ENCODE results near the gene BEST2. TPM values are rescaled to one million over a fixed set of nuclear protein-coding genes. Genes with fewer than 3 reads are reported as not detected.
"Not testable (repeated sequence)": the region's sequence is repeated elsewhere in the genome, so short reads cannot be mapped to it uniquely, and the experiment has no call there.

The BEST2 gene
- total RNA-seq, 2 donors from 2014 or later, result not detected

DNA sequence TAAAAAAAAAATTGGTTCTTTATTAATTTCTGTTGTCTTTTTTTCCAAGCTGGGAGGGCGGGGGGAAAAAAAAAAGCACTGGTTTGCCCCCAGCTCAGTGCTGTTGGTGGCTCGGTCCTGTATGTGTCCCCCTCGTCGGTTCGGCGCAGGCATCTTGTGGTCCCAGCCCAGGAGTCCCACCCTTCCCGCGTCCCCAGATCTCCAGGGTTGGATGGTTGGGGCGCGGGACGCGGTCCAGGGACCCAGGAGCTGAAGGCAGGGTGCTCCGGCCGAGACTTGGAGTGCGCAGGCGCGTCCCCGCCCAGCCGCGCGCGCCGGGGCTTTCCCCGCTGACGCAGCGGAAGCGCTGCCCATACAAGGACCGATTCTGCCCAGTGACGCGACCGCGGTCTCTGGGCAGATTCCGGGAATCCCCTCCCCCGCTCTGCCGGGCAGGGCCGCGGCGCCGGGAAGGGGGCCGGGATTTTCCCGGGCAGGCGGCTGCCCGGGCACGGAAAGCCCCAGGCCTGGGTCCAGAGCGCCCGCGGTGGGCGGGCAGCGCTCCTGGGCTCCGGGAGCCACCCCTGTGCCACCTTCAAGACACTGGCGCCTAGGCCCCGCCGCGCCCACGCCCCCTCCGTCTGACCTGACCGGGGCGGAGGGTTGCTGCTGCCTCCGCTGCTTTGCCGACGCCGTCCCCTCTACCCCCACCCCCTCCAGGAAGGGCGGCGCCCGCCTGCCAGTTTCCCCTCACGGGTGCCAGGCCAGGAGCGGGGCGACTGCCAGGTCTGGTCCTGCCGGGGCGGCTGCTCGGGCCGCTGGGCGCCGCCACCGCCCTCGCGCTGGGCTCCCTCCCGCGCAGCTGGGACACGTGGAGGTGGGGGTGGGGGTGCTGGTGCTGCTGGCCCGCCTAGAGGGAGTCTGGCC lies 42.0 kb downstream of the BEST2 start:
- DNase-seq (peak; percentile 94), ATAC-seq (peak; percentile 39 to 43)
- intact Hi-C loops (cut with DNase I), result loop anchor here in 1 of 2 donors (2.0 kb wide), 1 partner anchor 17 kb away; no protein-coding TSS in a partner anchor

DNA sequence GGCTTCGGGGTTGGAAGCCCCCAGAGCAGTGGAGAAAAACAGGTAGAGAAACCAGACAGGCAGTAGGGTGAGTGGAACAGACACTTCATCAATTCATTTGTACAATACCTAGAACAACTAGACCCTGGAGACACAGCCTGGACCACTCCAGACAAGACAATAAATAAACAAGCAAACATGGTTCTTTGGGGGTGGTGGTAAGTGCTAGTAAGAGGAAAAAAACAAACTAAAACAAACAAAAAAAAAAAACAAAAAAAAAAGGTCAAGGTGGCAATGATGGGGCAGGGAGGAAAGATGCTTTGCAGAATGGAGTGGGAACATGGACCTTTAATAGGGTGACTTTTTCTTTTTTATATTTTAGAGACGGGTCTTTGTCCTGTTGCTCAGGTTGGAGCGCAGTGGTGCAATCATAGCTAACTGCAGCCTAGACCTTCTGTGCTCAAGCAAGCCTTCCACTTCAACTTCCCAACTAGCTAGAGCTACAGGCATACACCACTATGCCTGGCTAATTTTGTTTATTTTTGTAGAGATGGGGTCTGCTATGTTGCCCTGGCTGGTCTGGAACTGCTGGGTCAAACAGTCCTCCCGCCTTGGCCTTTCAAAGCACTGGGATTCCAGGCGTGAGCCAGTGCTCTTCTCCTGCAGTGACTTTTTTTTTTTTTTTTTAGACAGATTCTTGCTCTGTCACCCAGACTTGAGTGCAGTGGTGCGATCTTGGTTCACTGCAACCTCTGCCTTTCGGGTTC lies 42.8 kb downstream of the BEST2 start:
- ATAC-seq, result no peak
- DNase-seq, result no peak
- intact Hi-C loops (cut with DNase I), result no loop called here

DNA sequence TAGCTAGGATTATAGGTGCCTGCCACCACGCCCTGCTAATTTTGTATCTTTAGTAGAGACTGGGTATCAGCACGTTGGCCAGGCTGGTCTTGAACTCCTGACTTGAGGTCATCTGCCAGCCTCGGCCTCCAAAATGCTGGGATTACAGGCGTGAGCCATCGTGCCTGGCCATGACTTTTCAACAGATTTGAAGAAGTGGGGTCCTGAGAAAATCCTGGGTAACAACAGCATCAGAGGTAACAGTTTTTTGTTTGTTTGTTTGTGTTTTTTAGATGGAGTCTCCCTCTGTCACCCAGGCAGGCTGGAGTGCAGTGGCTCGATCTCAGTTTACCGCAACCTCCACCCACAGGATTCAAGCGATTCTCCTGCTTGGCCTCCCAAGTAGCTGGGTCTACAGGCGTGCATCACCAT lies 43.4 kb downstream of the BEST2 start:
- intact Hi-C loops (cut with DNase I), result no loop called here
- ATAC-seq (no peak), DNase-seq (no peak)

DNA sequence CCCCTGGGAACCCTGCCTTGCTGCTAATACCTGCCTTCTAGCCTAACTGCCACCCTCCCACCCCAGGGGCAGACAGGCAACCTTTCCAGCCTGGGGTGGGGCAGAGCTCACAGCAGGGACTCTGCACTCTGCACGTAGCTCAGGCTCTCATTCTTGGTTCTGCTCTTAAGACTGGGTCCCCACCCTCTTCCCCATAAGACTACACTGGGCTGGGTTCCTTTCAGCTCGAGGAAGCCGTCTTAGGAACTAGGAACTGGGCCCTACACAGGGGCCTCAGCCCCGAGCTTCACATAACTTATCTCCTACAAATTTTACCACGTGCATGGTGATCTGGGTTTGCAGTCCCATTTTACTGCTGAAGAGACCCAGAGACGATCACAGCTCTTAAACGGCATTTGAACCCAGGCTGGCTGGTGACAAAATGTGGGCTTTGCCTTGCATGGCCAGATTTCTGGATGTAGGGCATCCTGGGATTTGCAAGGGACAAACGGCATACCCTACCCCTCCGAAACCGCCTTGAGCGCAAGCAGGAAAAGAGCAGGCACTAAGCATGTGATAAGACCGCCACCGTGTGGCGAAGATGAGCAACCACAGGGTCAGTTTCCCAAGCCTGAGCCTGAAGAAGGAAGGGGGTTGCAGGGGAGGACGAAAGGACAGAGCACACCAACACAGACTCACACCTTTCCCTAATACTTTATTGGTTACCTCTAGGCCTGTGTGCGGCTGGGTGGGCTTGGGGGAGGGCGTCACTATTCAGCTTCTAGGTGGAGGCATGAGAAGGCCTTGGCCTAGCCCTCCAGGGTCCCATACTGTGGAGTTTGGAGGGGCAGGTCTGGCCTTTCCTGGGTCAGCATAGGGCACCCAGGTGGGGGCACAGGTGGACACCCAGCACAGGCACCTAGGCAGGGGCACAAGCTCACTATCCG lies 44.8 kb downstream of the BEST2 start:
- ATAC-seq (peak in 1 of 2 donors; percentile 4), DNase-seq (peak; percentile 83)
- intact Hi-C loops (cut with DNase I), result loop anchor here in 1 of 2 donors (1.0 kb wide), 1 partner anchor 19 kb away; no protein-coding TSS in a partner anchor

DNA sequence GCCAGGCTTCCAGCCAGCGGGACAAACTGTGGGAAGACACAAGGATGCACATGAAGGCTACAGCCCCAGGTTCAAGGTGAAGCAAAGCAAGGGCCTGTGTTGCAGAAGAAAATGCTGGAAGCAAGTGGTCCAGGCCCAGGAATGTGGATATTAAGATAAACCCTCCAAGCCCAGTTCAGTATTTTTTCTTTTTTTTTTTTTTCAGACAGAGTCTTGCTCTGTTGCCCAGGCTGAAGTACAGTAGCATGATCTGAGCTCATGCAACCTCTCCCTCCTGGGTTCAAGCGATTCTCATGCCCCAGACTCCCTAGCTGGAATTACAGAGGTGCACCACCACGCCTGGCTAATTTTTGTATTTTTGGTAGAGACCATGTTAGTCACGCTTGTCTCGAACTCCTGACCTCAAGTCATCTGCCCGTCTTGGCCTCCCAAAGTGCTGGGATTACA lies 45.6 kb downstream of the BEST2 start:
- DNase-seq, result no peak
- intact Hi-C loops (cut with DNase I), result no loop called here
- no peak for ATAC-seq

DNA sequence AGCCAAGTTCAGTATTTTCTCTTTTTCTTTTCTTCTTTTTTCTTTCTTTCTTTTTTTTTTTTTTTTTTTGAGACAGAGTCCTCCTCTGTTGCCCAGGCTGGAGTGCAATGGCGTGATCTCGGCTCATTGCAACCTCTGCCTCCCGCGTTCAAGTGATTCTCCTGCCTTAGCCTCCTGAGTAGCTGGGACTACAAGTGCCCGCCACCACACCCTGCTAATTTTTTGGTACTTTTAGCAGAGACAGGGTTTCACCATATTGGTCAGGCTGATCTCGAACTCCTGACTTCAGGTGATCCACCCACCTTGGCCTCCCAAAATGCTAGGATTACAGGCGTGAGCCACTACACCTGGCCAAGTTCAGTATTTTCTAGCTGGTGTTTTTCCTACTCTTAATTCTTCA lies 46.0 kb downstream of the BEST2 start:
- DNase-seq; intact Hi-C loops (cut with DNase I): not testable (repeated sequence)

DNA sequence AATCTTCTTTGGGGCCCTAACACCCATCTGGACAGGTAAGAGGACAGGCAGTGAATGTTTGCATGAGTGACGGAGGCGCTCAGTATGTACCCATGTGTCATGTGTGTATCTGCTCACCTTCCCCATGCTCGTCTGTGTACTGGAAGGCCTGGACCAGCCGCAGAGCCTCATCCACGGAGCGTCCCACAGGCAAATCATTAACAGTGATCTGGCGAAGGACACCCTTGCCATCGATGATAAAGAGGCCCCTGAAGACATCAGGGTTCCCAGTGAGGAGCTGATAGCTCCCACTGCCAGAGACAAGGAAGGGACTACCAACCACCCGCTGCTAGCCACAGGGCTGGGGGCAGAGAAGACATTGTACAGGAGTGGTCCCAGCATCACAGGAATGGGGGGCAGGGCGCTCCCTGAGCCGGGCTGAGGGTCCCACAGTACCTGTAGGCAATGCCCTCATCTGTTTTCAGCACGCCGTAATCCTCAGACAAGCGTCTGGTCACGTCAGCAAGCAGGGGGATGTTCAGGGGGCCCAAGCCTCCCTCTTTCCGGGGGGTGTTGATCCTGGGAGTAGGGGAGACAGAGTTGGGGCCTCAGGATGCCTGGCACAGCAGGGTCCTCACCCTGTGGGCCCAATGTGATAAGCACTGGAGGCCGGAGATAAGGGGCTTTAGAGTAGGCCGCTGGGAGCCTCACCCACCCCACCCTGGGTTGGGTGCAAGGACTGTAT lies 48.3 kb downstream of the BEST2 start:
- ATAC-seq (no peak), DNase-seq (no peak)
- intact Hi-C loops (cut with DNase I), result loop anchor here (5.0 kb wide), 1 partner anchor 33 kb away; no protein-coding TSS in a partner anchor

More for the DNA sequence above, 46.0 kb downstream of the BEST2 start:
- not testable (repeated sequence) for ATAC-seq

DNA sequence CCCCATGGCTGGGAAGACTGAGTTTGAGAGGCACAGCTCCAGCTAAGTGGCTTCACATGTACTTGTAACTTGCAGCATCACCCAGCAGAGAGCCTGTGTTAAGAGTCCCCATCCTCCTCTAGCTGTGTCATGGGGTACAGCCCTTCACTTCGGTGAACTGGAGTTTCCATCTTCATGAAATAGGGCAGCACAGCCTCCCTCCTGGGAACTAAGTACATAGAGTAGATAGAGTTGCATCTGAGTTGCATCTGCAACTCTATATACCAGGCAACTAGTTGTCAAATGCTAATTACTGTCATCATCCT lies 48.8 kb downstream of the BEST2 start:
- intact Hi-C loops (cut with DNase I), result loop anchor here (5.0 kb wide), 1 partner anchor 33 kb away; no protein-coding TSS in a partner anchor
- DNase-seq (no peak), ATAC-seq (no peak)

DNA sequence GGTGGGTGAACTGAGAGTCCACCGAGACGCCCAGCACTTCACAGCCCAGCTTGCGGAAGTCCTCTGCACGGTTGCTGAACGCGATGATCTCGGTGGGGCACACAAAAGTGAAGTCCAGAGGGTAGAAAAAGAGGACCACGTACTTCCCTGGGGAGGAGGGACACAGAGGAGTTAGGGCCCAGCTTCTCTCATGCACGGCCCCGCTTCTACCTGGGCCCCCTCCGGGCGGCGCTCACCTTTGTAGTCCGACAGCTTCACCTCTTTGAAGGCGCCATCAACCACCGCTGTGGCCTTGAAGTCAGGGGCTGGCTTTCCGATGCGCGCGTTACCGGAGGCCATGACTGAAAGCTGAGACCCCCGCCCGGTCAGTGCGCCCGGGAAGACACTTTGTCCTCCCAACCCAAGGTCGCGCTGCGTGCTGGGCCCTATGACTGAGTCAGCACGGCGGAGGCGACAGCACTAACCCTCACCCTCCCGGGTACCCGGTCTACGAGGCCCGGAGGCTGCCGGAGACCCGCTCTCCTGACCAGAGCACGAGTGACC lies 49.4 kb downstream of the BEST2 start:
- ATAC-seq (peak; percentile 25 to 43), DNase-seq (peak; percentile 46)
- intact Hi-C loops (cut with DNase I), result loop anchor here (5.0 kb wide), 1 partner anchor 34 kb away; no protein-coding TSS in a partner anchor

DNA sequence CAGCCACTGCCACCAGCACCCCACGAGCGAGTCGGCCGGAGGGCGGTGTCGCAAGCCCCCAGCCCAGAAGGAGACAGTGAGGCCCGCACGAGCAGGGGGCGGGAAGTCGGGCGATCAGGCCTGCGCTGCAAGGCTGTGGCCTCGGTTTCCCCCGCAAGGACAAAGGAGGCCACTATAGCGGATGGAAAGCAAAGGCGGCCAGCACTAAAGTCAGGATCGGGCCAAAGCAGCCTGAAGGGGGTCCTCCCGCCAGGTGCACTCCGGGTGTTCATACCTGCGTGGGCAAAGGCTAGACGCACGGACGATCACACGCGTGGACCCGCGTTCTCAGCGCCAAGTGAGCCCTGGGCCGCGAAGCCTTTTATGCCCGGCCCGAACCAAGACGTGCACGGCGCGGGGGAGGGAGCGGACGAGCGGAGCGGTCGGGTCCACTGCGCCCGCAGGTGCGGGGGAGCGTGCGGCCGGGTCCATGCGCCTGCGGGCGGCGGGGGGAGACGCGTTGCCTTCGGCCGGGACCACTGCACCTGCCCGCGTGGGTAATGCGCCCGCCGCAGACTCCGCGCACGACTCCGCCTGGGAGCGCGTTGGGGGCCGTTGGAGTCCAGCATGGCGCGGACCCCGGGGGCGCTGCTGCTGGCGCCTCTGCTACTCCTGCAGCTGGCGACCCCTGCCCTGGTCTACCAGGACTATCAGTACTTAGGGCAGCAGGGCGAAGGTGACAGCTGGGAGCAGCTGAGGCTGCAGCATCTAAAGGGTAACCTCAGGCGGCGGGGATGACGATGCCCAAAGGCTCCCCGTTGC lies 50.1 kb downstream of the BEST2 start, which contains the start of the genes PRDX2 and THSD8:
TSS of gene PRDX2 (minus strand) at position 335 of the 801 bp plus-strand sequence. CDS start 539 bp downstream, outside the sequence.
TSS of gene THSD8 (plus strand) at position 604 of the 801 bp plus-strand sequence. CDS start at position 607, 3 bp downstream.
- intact Hi-C loops (cut with DNase I), result loop anchor here (5.0 kb wide), 1 partner anchor 34 kb away; no protein-coding TSS in a partner anchor
- ATAC-seq (peak; percentile 90), DNase-seq (peak; percentile 88)

DNA sequence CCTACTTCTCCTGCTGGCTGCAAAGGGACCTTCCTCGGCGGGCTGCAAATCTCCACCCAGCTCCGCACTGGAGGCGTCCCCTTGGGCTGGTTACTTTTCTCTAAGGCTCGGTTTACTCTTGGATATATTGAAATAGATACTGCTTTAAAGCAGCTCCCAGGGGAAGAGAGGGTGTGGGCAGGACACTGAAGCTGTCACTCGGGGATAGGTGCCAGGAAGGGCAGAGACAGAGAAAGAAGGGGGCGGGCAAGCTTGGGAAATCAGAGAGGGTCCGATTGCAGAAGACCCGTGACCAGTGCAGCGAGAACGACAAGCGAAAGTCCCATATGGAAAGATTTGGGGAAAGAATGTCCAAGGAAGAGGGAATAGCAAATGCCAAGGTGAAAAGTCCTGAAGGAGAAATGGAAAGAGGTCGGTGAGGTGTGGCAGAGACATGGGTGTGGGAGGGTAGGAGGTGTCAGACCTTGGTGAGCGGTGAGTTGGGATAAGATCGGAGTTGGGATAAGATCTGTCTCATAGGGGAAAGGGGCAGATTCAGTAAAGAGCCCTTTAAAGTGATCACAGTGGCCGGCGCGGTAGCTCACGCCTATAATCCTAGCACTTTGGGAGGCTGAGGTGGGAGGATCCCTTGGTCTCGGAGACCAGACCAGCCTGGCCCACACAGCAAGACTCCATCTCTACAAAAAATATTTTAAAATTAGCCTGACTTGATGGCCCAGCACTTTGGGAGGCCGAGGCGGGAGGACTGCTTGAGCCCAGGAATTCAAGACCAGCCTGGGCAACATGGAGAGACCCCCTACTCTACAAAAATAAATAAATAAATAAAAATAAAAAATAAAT lies 50.9 kb downstream of the BEST2 start:
- ATAC-seq (peak; percentile 0 to 13), DNase-seq (peak; percentile 33)
- intact Hi-C loops (cut with DNase I), result loop anchor here (5.0 kb wide), 1 partner anchor 35 kb away; no protein-coding TSS in a partner anchor

DNA sequence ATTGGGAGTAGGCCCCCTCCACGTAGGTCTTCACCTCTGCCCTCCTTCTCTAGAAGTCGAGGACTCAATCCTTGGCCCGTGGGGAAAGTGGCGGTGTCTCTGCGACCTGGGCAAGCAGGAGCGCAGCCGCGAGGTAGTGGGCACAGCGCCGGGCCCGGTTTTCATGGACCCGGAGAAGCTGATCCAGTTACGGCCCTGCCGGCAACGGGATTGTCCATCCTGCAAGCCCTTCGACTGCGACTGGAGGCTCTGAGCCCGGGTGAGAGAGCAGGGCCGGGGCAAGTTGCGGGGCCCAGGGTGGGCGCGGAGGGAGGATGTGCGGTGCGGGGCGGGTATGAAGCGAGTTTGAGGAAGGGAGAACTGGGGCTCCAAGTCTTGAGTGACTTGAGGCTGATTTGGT lies 52.5 kb downstream of the BEST2 start:
- peak; percentile 23 for DNase-seq
- no peak for ATAC-seq
- intact Hi-C loops (cut with DNase I), result loop anchor here (5.0 kb wide), 1 partner anchor 37 kb away; no protein-coding TSS in a partner anchor

DNA sequence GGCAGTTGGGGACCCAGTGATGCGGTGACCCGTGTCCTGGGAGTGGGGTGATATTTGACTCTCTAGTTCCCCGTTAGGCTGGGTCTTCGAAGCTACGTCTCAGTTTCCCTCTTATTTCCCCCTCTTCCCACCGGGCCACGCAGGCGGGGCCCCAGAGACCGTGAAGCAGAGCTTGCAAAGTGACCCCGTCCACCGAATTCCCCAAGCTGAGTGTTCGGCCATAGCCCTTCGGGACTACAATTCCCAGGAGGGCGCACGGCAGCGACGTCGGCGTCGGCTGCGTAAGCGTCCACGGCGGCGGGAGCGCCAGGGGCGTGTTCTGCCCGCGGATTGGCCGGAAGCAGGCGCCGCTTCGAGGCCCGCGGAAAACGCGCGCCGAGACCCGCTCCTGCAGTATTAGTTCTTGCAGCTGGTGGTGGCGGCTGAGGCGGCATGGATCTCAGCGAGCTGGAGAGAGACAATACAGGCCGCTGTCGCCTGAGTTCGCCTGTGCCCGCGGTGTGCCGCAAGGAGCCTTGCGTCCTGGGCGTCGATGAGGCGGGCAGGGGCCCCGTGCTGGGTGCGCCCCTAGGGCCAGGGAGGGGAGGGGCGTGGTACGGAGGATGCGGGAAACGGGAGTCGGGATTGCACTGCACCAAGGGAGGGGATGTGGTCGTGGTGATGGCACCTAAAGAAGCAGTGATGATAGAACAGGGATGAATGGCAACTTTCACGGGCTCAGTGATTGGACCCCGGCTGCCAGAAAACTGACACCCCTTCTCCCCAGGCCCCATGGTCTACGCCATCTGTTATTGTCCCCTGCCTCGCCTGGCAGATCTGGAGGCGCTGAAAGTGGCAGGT lies 54.9 kb downstream of the BEST2 start, which contains the start of gene RNASEH2A:
TSS of gene RNASEH2A (plus strand) at position 343 of the 840 bp plus-strand sequence. CDS start at position 433, 90 bp downstream.
- DNase-seq (peak; percentile 94), ATAC-seq (peak; percentile 90)
- intact Hi-C loops (cut with DNase I), result no loop called here
